HG03342 (cell line): ENCODE results near the gene WARS2.

Experiments
- ATAC-seq: cut with Tn5 transposase; IDR thresholded peaks from one replicate; pipeline ENCODE4 v1.9.1; 2021; ENCODE audit warnings: mild to moderate bottlenecking, moderate library complexity; ENCODE audit not compliant: unreplicated experiment

The WARS2 gene

DNA sequence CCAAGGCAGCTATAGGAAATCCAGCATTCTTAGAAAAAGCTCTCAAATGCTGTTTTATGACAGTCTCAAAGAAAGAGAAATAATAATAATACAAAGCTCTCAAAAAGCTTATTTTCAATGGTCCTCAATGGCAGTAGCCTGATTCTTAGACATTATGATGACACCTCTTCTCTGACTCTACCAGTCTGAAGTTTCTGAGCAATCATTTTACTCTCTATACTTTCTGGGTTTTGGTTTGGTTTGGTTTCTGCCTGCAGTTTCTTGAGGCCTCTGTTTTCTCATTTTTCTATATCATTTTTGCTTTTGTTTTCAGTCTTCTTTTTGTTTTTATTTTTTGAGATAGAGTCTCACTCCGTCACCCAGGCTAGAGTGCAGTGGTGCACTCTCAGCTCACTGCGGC is 102.1 kb downstream of the WARS2 start:
- no peak for ATAC-seq

DNA sequence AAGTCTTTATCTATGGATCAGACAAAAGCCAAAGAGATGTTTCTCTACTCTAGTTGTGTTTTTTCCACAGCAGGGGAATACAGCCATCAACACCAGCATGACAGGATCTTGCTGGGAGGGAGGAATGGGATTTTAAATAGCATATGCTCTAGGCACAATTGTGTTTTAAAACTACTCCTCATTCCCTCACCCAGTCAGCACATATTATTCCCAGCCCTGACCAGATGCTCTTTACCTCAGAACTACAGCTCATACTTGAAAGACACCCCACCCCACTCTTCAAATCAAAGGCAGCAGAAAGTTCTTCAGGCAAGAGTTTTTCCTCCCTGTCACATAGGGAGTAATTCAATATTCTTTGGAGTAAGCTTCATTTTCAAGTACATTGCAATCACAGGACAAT is 106.1 kb downstream of the WARS2 start:
- no peak for ATAC-seq

- no peak for ATAC-seq
Measured at GRCh38 chr1:119032986-119033385, 107.5 kb downstream of the WARS2 start.

- ATAC-seq = no peak
Measured at GRCh38 chr1:119027759-119028158, 112.7 kb downstream of the WARS2 start.

DNA sequence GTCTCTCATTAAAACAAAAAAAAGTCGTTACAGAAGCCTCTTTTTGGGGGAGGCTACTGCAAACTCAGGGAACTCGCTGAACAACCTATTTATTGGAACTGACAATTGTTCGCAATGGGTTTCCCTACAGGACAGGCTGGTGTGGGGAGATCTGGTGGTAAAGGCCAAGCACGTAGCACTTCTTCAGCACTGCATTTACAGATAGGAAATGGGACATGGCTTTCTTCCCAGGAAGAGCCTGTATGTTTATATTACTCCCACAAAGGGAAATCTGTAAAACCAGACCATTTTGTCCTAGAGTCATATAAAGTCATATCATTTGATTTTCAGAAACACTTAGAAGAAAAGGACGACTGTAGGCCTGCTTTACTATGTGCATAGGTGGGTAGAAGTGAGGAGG is 113.5 kb downstream of the WARS2 start:
- no peak for ATAC-seq

- ATAC-seq = no peak
Measured at GRCh38 chr1:119015547-119015946, 124.9 kb downstream of the WARS2 start.

- no peak for ATAC-seq
Measured at GRCh38 chr1:119012383-119012782, 128.1 kb downstream of the WARS2 start.

GRCh38 chr1:119011706-119012105 is 128.7 kb downstream of the WARS2 start:
- no peak for ATAC-seq

DNA sequence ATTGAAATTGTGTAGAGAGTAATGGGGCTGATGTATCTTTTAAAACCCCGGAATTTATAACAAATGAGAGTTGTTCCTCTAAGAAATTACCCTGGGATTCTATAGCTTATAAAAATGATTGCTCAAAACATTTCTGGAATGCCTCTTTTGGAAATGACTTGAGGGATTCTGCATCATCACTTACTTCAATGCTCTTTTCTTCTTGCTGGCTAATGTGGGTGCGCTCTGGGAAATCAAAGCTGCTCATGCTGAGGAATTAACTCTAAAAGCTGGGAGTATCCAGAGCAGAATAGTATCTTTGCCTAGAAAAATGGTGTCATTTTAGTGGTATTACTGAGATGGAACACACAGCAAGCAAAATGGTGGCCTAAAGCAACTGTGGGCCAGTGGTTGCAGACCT is 129.3 kb downstream of the WARS2 start:
- no peak for ATAC-seq

DNA sequence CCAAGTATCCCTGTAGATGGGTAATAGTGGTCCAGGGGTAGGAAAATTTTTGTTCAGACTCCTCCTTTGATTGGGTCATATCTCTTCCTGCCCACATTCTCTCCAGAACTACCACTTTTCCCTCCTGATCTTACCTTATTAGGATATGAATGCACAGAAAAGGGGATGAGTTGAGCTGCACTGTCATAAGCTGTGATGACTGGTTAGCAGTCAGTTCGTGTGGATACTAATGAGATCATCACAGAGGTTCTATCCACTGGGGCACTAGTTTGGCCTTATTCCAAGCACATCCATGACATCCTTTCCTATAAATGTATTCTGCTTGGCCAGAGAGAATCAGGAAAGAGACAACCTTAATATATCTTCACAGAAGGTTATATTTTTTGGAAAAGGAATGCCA is 130.3 kb downstream of the WARS2 start:
- no peak for ATAC-seq

- ATAC-seq = no peak
Measured at GRCh38 chr1:119009312-119009655, 131.2 kb downstream of the WARS2 start.

DNA sequence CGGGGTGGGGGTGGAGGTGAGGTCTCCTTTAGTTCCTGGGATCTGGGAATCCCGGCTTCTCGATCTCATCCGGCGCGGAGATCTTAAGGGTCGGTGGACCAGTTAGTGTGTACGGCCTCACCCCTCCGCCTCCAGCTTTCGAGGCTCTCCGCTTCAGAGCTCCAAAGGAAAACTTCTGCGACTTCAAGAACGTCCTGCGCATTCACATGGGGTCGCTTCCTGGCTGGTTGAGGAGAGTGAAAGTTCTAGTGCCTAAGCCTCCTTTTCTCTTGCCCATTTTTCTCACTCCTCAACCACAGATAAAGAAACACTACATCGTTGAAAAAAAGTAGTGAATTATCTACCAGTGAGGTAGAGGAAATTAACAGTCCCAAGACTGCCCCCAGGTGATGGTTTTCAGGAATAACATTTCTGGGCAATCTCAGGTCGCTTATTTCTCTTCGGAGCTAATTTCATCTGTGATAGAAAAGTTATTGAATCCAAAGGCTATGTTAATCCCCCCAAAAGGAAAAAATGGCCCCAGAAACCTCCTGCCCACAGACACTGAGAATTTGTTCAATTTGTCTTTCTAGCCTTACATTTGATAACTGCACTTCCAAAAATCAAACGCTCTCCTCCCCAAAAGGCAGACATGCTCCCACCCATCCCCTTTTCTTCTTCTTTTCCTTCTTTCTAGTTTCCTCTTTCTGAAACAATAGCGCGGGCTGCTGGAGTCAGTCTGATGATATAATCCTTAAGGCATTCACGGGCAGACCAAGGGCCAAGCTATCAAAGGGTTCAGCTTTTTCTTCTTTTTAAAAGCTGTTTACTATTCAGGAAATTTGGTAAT is 131.8 kb downstream of the WARS2 start:
- ATAC-seq = no peak

DNA sequence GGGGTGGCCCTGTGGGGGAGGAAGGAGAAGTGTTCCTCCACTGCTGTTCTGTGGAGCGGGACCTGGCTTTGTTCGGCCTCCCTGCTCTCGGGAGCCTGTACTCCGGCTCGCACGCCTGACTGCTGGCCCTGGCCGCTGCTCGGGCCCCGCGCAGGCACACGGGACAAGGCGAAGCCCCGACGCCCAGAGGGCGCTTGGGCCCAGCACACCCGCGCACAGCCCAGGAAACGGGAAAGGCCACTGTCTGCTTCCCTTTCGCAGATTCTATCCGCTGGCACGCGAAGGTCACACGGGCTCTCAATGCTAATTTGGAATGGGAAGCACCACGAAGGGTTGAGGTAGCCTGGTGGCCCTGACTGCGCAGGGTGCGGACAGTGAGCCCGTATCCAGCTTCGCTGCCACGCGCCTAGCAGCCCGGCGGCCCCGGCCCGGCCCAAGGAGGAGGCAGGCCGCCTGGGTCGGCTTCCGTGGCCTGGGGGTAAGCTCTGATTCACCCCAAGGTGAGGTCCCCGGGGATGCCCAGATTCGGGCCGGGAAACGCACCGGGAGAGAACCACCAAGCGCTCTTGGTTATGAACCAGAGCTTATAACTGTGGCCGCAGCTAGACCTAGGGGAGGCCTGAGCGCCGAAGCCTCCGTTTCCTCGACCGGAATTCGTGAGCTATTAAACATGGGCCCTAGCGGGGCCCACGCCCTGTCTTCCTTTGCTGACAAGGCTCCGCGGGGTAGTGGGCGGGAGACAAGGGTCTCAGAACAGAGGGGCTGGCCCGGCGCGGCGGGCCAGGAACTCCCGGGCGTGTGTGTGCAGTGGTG is 132.6 kb downstream of the WARS2 start:
- ATAC-seq = no peak

DNA sequence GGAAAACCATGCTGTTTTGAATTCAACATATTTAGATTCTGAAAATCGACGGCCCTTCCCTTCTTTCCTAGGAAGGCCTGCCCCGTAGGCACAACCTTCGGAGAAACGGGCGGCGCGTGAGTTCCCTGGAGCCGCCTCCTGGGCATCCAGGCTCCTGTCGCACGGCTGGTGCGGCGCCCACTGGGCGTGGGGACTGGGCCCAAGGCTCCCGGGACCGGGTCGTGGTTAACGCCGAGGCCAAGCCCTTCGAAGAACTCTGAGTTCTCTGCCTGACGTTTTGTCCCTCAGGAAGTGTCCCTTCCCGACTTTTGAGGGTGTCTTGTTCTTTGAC is 133.1 kb downstream of the WARS2 start:
- no peak for ATAC-seq

DNA sequence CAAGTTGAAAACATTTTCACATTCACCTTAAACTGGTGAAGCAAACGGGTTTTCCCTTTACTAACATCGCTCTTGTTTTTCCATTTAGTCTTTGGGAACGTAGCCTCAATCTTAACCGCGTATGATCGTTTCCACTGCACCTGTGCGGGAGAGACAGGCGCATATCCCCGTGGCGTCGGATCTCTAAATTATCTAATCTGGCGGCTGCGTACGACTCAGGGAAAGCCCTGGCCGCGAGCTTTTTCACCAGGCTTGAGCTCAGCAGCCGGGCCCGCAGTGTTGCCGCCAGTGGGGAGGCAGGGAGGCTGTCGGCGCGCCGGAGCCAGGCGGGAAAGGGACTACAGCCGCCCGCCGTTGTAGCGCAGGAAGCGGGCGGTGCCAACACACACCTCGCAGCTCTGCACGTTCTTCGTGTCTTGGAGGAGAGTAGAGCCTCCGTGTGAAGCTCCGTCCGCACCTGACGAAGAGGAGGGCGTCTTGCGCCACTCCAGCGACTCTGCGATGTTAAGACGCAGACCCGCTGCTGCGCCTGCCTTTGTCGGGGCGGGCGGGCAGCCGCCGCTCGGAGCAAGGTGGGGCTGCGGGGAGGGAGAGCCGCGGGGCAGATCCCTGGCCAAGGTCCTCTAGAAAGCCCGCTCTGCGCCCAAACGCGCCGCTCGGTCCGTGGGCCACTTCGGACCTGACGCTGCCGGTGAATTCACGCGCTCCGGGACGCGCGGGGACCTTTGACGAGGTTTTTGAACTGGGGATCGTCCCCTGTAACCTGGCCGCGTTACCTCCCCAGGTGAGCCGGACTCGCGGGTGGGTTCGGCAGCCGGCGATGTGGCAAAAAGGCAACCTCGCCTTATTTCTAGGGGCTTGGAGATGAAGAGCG is 133.8 kb downstream of the WARS2 start:
- ATAC-seq = no peak

- ATAC-seq = no peak
Measured at GRCh38 chr1:119005724-119006405, 134.6 kb downstream of the WARS2 start.

- ATAC-seq = no peak
Measured at GRCh38 chr1:119004781-119005180, 135.7 kb downstream of the WARS2 start.

DNA sequence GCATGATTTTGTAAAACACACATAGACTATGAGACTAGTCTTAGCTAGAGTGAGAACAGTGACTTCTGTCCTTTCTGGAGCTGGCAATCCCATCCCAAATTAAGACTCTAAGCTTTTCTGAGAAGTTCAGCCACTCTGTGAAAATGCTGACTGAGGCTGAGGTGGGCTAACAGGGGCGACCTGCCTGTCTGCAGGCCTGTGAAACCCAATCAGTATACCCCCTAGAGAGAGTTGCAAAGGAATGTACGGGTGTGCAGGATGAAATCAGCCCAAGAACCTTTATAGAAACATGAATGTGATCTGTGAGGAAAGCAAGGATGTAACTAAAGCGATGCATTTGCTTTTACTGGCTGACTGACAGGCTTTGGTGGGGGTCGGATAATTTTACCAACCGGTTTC is 136.3 kb downstream of the WARS2 start:
- ATAC-seq = no peak

GRCh38 chr1:119003413-119004128 is 136.9 kb downstream of the WARS2 start:
- ATAC-seq = no peak

DNA sequence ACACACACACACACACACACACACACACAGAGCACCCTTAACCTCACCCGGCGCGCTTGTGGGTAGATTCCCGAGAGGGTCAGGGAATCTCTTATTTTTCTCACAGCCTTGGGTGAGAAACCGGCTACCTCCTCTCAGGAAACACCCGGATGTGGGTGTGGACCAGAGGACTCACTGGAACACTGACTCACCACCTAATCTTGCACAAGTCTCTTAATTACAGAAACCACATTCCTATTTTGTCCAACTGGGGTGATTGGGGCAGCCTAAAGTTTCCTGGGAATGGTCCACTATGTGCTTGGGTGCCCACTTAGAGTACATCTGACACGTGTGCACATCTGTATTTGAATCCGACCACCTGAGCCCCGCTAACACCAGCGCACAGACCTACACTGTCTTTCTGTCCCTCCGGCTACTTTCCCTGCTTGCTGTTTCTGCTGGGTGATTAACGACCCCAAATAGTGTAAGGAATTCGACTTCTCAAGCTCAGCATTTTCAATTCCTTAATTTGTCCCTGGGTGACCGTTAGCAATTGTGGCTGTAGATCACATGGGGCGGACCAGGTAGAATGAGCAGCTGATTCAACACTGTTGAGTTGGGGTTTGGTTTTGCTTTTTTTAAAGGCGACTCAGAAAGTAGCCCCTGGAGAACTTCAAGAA is 138.3 kb downstream of the WARS2 start:
- ATAC-seq = no peak
